Measurements from ENCODE around the gene PGLYRP2.

GRCh38 chr19:15450528-15450890, 28.8 kb downstream of the PGLYRP2 start:
- TF ChIP-seq EZH2phosphoT487 (IDR thresholded peaks at IDR 0.05; ENCODE audit: borderline replicate concordance) (no peak), POLR2A (IDR thresholded peaks at IDR 0.05; ENCODE audit: borderline replicate concordance, extremely low read depth, insufficient read depth, insufficient read length) (no peak), ZBTB33 (IDR thresholded peaks at IDR 0.05; ENCODE audit: extremely low read depth, insufficient replicate concordance, low read length) (no peak), REST (IDR thresholded peaks at IDR 0.05; ENCODE audit: low read depth) (no peak), CTCF (IDR thresholded peaks at IDR 0.05 in 2 of 3, conservative IDR thresholded peaks at IDR 0.05 in 1 of 3; ENCODE audit: borderline replicate concordance in 1 of 3, insufficient read depth in 1 of 3, low read depth in 2 of 3, low read length in 2 of 3) (no peak), SP1 (IDR thresholded peaks at IDR 0.05; ENCODE audit: low read depth) (no peak), RAD21 (IDR thresholded peaks at IDR 0.05; ENCODE audit: low read depth) (no peak), YY1 (IDR thresholded peaks at IDR 0.05; ENCODE audit: extremely low read depth, insufficient replicate concordance, low read depth, low read length) (no peak), CEBPB (IDR thresholded peaks at IDR 0.05; ENCODE audit: low read depth) (no peak)
